ENCODE results near the gene P2RY12. TPM values are rescaled to one million over a fixed set of nuclear protein-coding genes. Genes with fewer than 3 reads are reported as not detected.

The P2RY12 gene
- total and polyA plus RNA-seq, 2 donors (not counting 1 experiment from before 2014, with no cell fraction given), result 0.42 to 0.79 TPM

- TF ChIP-seq EZH2 (IDR thresholded peaks at IDR 0.05; ENCODE audit: borderline replicate concordance, insufficient read depth, low read depth, low read length, poor library complexity, severe bottlenecking), result no peak
- TF ChIP-seq CTCF (IDR thresholded peaks at IDR 0.05), result no peak
- H3K27me3 ChIP-seq (replicated peaks in 1 of 4; ENCODE audit: control extremely low read depth in 1 of 4, control insufficient read depth in 3 of 4, insufficient read depth in 4 of 4, low read length in 3 of 4), result no peaks in the 10 kb centered on the region
- Mint-ChIP-seq H3K4me1 (peaks cover 40% of the 10 kb centered on the region), H3K4me3 (no peak overlapping the region), H3K9me3 (ENCODE audit: insufficient read depth) (no peaks in the 10 kb centered on the region), H3K27ac (no peak overlapping the region), H3K27me3 (no peaks in the 10 kb centered on the region)
- ChIA-PET POLR2A (no interaction called here), CTCF (no interaction called here)
- H3K9me3 ChIP-seq (ENCODE audit: control extremely low read depth in 1 of 3, control insufficient read depth in 2 of 3, insufficient read depth in 1 of 3, low read length in 2 of 3), result no peaks in the 10 kb centered on the region
- WGBS (ENCODE audit: insufficient coverage), result no CpG with 5 or more reads among the region's 1 CpG
- no peaks in the 10 kb centered on the region for H4K20me1 ChIP-seq (ENCODE audit: control insufficient read depth, insufficient read depth, low read length, poor library complexity, severe bottlenecking)
- H3K4me2 ChIP-seq (replicated peaks; ENCODE audit: low read depth, low read length, poor library complexity, severe bottlenecking), result no peak overlapping the region
- H3K27ac ChIP-seq (ENCODE audit: low read length in 2 of 2), result no peak overlapping the region
- no peaks in the 10 kb centered on the region for H3K79me2 ChIP-seq (ENCODE audit: control insufficient read depth, insufficient read depth, low read length)
- H3K4me1 ChIP-seq (ENCODE audit: control insufficient read depth in 2 of 2, insufficient read depth in 2 of 2, low read length in 2 of 2), result peaks cover 15 to 16% of the 10 kb centered on the region in 2 donors
- no peak overlapping the region for H3K9ac ChIP-seq (ENCODE audit: low read length)
- H3K36me3 ChIP-seq (replicated peaks in 1 of 2; ENCODE audit: control extremely low read depth in 1 of 2, control insufficient read depth in 1 of 2, extremely low read depth in 1 of 2, insufficient read depth in 2 of 2, low read length in 1 of 2), result no peaks in the 10 kb centered on the region
- intact Hi-C loops (cut with micrococcal nuclease), result loop anchor here (5.0 kb wide), 1 partner anchor 37 kb away; no protein-coding TSS in a partner anchor
- H3K4me3 ChIP-seq (ENCODE audit: control extremely low read depth in 1 of 5, extremely low read depth in 1 of 5, insufficient read depth in 1 of 5, low read depth in 2 of 5, low read length in 4 of 5), result no peak overlapping the region
- ATAC-seq (ENCODE audit: low read depth) (no peak), DNase-seq (no peak)
- no peak overlapping the region for H2AFZ ChIP-seq (ENCODE audit: insufficient read depth, low read depth, low read length, poor library complexity, severe bottlenecking)
These were observed 33.9 kb downstream of the P2RY12 start for GRCh38 chr3:151350656-151351055.

- ATAC-seq (ENCODE audit: low read depth), result no peak
These were observed 37.1 kb downstream of the P2RY12 start for GRCh38 chr3:151347432-151347831.

More at GRCh38 chr3:151347432-151347831, 37.1 kb downstream of the P2RY12 start:
- no peaks in the 10 kb centered on the region for H3K9me3 Mint-ChIP-seq (ENCODE audit: insufficient read depth)
- DNase-seq, result no peak
- no peak overlapping the region for H3K4me2 ChIP-seq (replicated peaks; ENCODE audit: low read depth, low read length, poor library complexity, severe bottlenecking)
- H3K4me1 Mint-ChIP-seq, result peaks cover 36% of the 10 kb centered on the region
- TF ChIP-seq EZH2 (IDR thresholded peaks at IDR 0.05; ENCODE audit: borderline replicate concordance, insufficient read depth, low read depth, low read length, poor library complexity, severe bottlenecking) (no peak), CTCF (IDR thresholded peaks at IDR 0.05) (no peak)
- H3K79me2 ChIP-seq (ENCODE audit: control insufficient read depth, insufficient read depth, low read length), result no peaks in the 10 kb centered on the region
- POLR2A ChIA-PET, result no interaction called here
- H3K4me3 Mint-ChIP-seq, result peak overlapping the region; percentile 5
- H3K4me3 ChIP-seq (ENCODE audit: control extremely low read depth in 1 of 5, extremely low read depth in 1 of 5, insufficient read depth in 1 of 5, low read depth in 2 of 5, low read length in 4 of 5), result no peak overlapping the region
- CTCF ChIA-PET, result interaction anchor here (1.4 kb wide), 1 partner anchor 23 kb away, joined by 3 read pairs; no protein-coding TSS in a partner anchor
- H3K36me3 ChIP-seq (replicated peaks in 1 of 2; ENCODE audit: control extremely low read depth in 1 of 2, control insufficient read depth in 1 of 2, extremely low read depth in 1 of 2, insufficient read depth in 2 of 2, low read length in 1 of 2), result no peaks in the 10 kb centered on the region
- H4K20me1 ChIP-seq (ENCODE audit: control insufficient read depth, insufficient read depth, low read length, poor library complexity, severe bottlenecking), result no peaks in the 10 kb centered on the region
- H3K27ac Mint-ChIP-seq, result no peak overlapping the region
- H3K27me3 Mint-ChIP-seq, result no peaks in the 10 kb centered on the region
- intact Hi-C loops (cut with micrococcal nuclease), result no loop called here
- no peak overlapping the region for H3K27ac ChIP-seq (ENCODE audit: low read length in 2 of 2)
- H3K9ac ChIP-seq (ENCODE audit: low read length), result no peak overlapping the region
- WGBS (ENCODE audit: insufficient coverage), result 34% methylated on average over 4 of the region's 6 CpGs
- H3K27me3 ChIP-seq (replicated peaks in 1 of 4; ENCODE audit: control extremely low read depth in 1 of 4, control insufficient read depth in 3 of 4, insufficient read depth in 4 of 4, low read length in 3 of 4), result no peaks in the 10 kb centered on the region
- peaks cover 12 to 15% of the 10 kb centered on the region in 2 donors for H3K4me1 ChIP-seq (ENCODE audit: control insufficient read depth in 2 of 2, insufficient read depth in 2 of 2, low read length in 2 of 2)
- H2AFZ ChIP-seq (ENCODE audit: insufficient read depth, low read depth, low read length, poor library complexity, severe bottlenecking), result peak overlapping the region; percentile 34
- no peaks in the 10 kb centered on the region for H3K9me3 ChIP-seq (ENCODE audit: control extremely low read depth in 1 of 3, control insufficient read depth in 2 of 3, insufficient read depth in 1 of 3, low read length in 2 of 3)
